A549 treated with AZD2906 at 1 μM for 4 hours (cell line): ENCODE data around the gene MIS12. TPM values are rescaled to one million over a fixed set of nuclear protein-coding genes. Genes with fewer than 3 reads are reported as not detected.

Experiments used
- total RNA-seq: library from RNA; stranded (reverse); fragments of 200-300 nt; extraction: Qiagen RNA extraction; gene quantifications from 5 replicates; pipeline ENCODE4 v1.2.3, GENCODE V29; 2022

MIS12 gene
- 13.8 to 16.5 TPM (median 14.9 TPM) in 5 replicates for total RNA-seq

DNA sequence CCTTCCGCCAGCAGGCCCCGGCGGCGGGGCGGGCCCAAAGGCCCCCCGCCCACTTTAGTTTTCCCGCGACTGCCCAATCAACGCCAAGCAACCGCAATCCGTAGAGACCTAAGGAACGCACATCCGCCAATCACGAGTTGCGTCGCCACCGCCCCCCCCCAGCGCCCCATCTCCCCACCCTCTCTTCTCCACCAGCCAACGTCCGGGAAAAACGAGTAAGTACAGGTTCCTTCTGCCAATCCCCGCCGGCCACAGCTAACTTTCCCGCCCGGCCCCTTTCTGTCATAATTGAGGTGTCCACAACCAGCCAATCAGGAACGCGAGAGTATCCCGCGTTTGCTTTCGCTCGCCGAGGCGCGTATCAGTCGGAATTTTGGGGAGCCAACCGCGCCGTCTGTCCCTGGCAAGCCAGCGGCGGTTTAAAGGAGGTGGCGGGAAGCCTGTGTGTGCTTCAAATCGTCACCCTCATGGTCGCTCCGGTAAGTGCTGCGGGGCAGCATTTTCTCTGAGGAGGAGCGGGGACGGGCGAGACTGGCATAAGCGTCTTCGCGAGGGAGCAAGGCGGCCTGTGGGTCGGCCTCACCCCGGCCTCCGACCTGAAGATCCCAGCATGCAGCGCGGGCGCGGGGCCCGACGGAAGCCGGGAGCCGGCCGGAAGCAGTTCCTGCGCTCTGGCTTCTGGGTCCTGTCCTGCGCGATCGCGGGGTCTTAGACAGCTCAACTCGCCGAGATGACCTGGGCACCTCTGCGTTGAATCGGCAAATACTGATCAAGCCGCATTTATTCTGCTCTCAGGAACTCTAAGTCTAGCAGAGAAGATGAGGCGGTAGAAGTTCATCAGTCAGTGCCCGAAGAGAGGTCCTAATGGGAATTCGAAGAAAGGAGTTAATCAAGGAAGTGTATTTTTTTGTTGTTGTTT lies at the start of gene MIS12:
Gene MIS12 (plus strand): TSS at position 361 of the 919 bp plus-strand sequence. CDS start 2,297 bp downstream, outside the sequence.

GRCh38 chr17:5438716-5439445 lies 47.5 kb upstream of the MIS12 start, which contains the start of gene C1QBP:
TSS of gene C1QBP (minus strand) at chr17:5439155. CDS start at chr17:5439073, 82 bp downstream.

GRCh38 chr17:5485270-5486205 lies 828 bp upstream of the MIS12 start, which contains the start of gene DERL2:
TSS of gene DERL2 (minus strand) at chr17:5486178. CDS start at chr17:5486161, 17 bp downstream.

Other genes with a start within 250 kb of the MIS12 start
- gene RABEP1, start 204.3 kb upstream of the MIS12 start, total RNA-seq: 38.3 to 41.5 TPM (median 39.1 TPM) in 5 replicates
- gene NUP88, start 66.9 kb upstream of the MIS12 start, total RNA-seq: 64.8 to 102 TPM (median 75.9 TPM) in 5 replicates
- 30.8 to 46.8 TPM (median 32.4 TPM) in 5 replicates for gene RPAIN, start 66.4 kb upstream of the MIS12 start, total RNA-seq
- 486 to 571 TPM (median 539 TPM) in 5 replicates for gene C1QBP, start 47.4 kb upstream of the MIS12 start, total RNA-seq
- 24.4 to 28.6 TPM (median 27.9 TPM) in 5 replicates for gene DHX33, start 17.6 kb upstream of the MIS12 start, total RNA-seq
- gene DERL2, start 388 bp upstream of the MIS12 start, total RNA-seq: 90.6 to 112 TPM (median 107 TPM) in 5 replicates
- gene NLRP1, start 97.9 kb downstream of the MIS12 start, total RNA-seq: 2.5 to 3.4 TPM (median 2.7 TPM) in 5 replicates